ENCODE measurements around the gene ZNF148.

The ZNF148 gene

GRCh38 chr3:125357837-125358236, 17.3 kb downstream of the ZNF148 start:
- no peaks in the 10 kb centered on the region for H3K27me3 ChIP-seq (ENCODE audit: insufficient read depth, low read length, poor library complexity)
- peak overlapping the region; percentile 47 to 65; a peak in 3 of 4 replicates for H3K4me3 ChIP-seq (ENCODE audit: low read depth in 1 of 2, low read length in 2 of 2)
- peak overlapping the region; percentile 75; the same call in 1 of the 2 replicates for H2AFZ ChIP-seq (ENCODE audit: low read depth, low read length)
- peak overlapping the region; percentile 66 for H3K9ac ChIP-seq (ENCODE audit: low read depth, low read length)
- peaks cover 100% of the 10 kb centered on the region for H3K79me2 ChIP-seq (ENCODE audit: insufficient read depth, low read length)
- peak overlapping the region; percentile 67 for H3K4me2 ChIP-seq (ENCODE audit: insufficient read depth, low read length)
- peak overlapping the region; percentile 38 for H3K27ac ChIP-seq (ENCODE audit: low read length)
- peaks cover 9% of the 10 kb centered on the region; the same call in 1 of the 2 replicates for H3K4me1 ChIP-seq (ENCODE audit: insufficient read depth, low read length)
- no peaks in the 10 kb centered on the region for H3K9me3 ChIP-seq (ENCODE audit: insufficient read depth, low read length, severe bottlenecking)
- H3K36me3 ChIP-seq (ENCODE audit: insufficient read depth, low read length) = no peaks in the 10 kb centered on the region
- DNase-seq (no peak), ATAC-seq (ENCODE audit: insufficient read depth, low read depth) (no peak)
- peaks cover 69% of the 10 kb centered on the region for H4K20me1 ChIP-seq (ENCODE audit: insufficient read depth, low read length)
- TF ChIP-seq CTCF (IDR thresholded peaks at IDR 0.05; ENCODE audit: borderline replicate concordance, extremely low read depth, low read length, poor library complexity, severe bottlenecking) (no peak), EZH2 (IDR thresholded peaks at IDR 0.05; ENCODE audit: borderline replicate concordance, low read depth, low read length, severe bottlenecking) (no peak)

- Histone ChIP-seq H3K36me3 (ENCODE audit: insufficient read depth, low read length) (no peaks in the 10 kb centered on the region), H3K4me1 (ENCODE audit: insufficient read depth, low read length) (peaks cover 11% of the 10 kb centered on the region; the same call in 1 of the 2 replicates), H3K27me3 (ENCODE audit: insufficient read depth, low read length, poor library complexity) (no peaks in the 10 kb centered on the region), H3K27ac (ENCODE audit: low read length) (peak overlapping the region; percentile 38), H3K9me3 (ENCODE audit: insufficient read depth, low read length, severe bottlenecking) (no peaks in the 10 kb centered on the region), H3K9ac (ENCODE audit: low read depth, low read length) (peak overlapping the region; percentile 66), H4K20me1 (ENCODE audit: insufficient read depth, low read length) (peaks cover 68% of the 10 kb centered on the region), H3K4me3 (ENCODE audit: low read depth in 1 of 2, low read length in 2 of 2) (peak overlapping the region; percentile 47 to 65; a peak in 3 of 4 replicates), H3K4me2 (ENCODE audit: insufficient read depth, low read length) (peak overlapping the region; percentile 67), H2AFZ (ENCODE audit: low read depth, low read length) (peak overlapping the region; percentile 75), H3K79me2 (ENCODE audit: insufficient read depth, low read length) (peaks cover 100% of the 10 kb centered on the region)
- TF ChIP-seq CTCF (IDR thresholded peaks at IDR 0.05; ENCODE audit: borderline replicate concordance, extremely low read depth, low read length, poor library complexity, severe bottlenecking) (no peak), EZH2 (IDR thresholded peaks at IDR 0.05; ENCODE audit: borderline replicate concordance, low read depth, low read length, severe bottlenecking) (no peak)
- ATAC-seq (ENCODE audit: insufficient read depth, low read depth) = peak; percentile 95
- peak; percentile 60 for DNase-seq
These were observed 18.0 kb downstream of the ZNF148 start for GRCh38 chr3:125357032-125357658.

- H4K20me1 ChIP-seq (ENCODE audit: insufficient read depth, low read length) = peaks cover 65% of the 10 kb centered on the region
- H3K9ac ChIP-seq (ENCODE audit: low read depth, low read length) = peak overlapping the region; percentile 66
- peak overlapping the region; percentile 47 to 65; a peak in 3 of 4 replicates for H3K4me3 ChIP-seq (ENCODE audit: low read depth in 1 of 2, low read length in 2 of 2)
- H3K4me2 ChIP-seq (ENCODE audit: insufficient read depth, low read length) = peak overlapping the region; percentile 67
- ATAC-seq (ENCODE audit: insufficient read depth, low read depth) (no peak), DNase-seq (no peak)
- H3K36me3 ChIP-seq (ENCODE audit: insufficient read depth, low read length) = no peaks in the 10 kb centered on the region
- H3K9me3 ChIP-seq (ENCODE audit: insufficient read depth, low read length, severe bottlenecking) = no peaks in the 10 kb centered on the region
- H3K79me2 ChIP-seq (ENCODE audit: insufficient read depth, low read length) = peaks cover 100% of the 10 kb centered on the region
- TF ChIP-seq CTCF (IDR thresholded peaks at IDR 0.05; ENCODE audit: borderline replicate concordance, extremely low read depth, low read length, poor library complexity, severe bottlenecking) (no peak), EZH2 (IDR thresholded peaks at IDR 0.05; ENCODE audit: borderline replicate concordance, low read depth, low read length, severe bottlenecking) (no peak)
- peak overlapping the region; percentile 75 for H2AFZ ChIP-seq (ENCODE audit: low read depth, low read length)
- peak overlapping the region; percentile 38 for H3K27ac ChIP-seq (ENCODE audit: low read length)
- no peaks in the 10 kb centered on the region for H3K27me3 ChIP-seq (ENCODE audit: insufficient read depth, low read length, poor library complexity)
- peaks cover 16% of the 10 kb centered on the region; the same call in 1 of the 2 replicates for H3K4me1 ChIP-seq (ENCODE audit: insufficient read depth, low read length)
These were observed 18.7 kb downstream of the ZNF148 start for GRCh38 chr3:125356140-125357026.
